ENCODE measurements around the gene ZNF701. TPM values are rescaled to one million over a fixed set of nuclear protein-coding genes. Genes with fewer than 3 reads are reported as not detected.
"Not testable (repeated sequence)": the region's sequence is repeated elsewhere in the genome, so short reads cannot be mapped to it uniquely, and the experiment has no call there.

The ZNF701 gene
- total and polyA plus RNA-seq, 4 donors = 5.8 to 28.9 (median 12.1) TPM

GRCh38 chr19:52541608-52542007, 28.5 kb upstream of the ZNF701 start:
- no peak overlapping the region for H3K9ac ChIP-seq (ENCODE audit: insufficient read depth in 1 of 2, low read length in 2 of 2)

GRCh38 chr19:52542541-52542940, 27.5 kb upstream of the ZNF701 start:
- H3K4me3 ChIP-seq; DNase-seq; H3K27me3 ChIP-seq (ENCODE audit: control insufficient read depth in 3 of 3, insufficient read depth in 3 of 3, low read length in 2 of 3); H3K4me1 ChIP-seq (ENCODE audit: control insufficient read depth in 5 of 5, insufficient read depth in 5 of 5, low read length in 5 of 5); H3K9ac ChIP-seq (ENCODE audit: insufficient read depth in 1 of 2, low read length in 2 of 2); ATAC-seq (ENCODE audit: insufficient read depth, low FRiP score); H3K27ac ChIP-seq (ENCODE audit: low read depth in 1 of 2, low read length in 1 of 2): not testable (repeated sequence)
- Histone ChIP-seq H3K36me3 (ENCODE audit: control insufficient read depth in 4 of 4, insufficient read depth in 4 of 4, low read length in 4 of 4) (peaks cover 6 to 22% (median 14%) of the 10 kb centered on the region in 4 donors), H3K9me3 (ENCODE audit: control insufficient read depth in 4 of 4, insufficient read depth in 3 of 4, low read length in 3 of 4) (peaks cover 0 to 29% (median 0%) of the 10 kb centered on the region in 4 donors)
- 78 to 81% methylated on average over 6 of the region's 6 CpGs for WGBS, 2 donors

More at GRCh38 chr19:52541608-52542007, 28.5 kb upstream of the ZNF701 start:
- H3K27ac ChIP-seq (ENCODE audit: low read depth in 1 of 2, low read length in 1 of 2) = no peak overlapping the region
- DNase-seq = no peak
- 86 to 94% methylated on average over 5 of the region's 5 CpGs for WGBS, 2 donors
- H3K4me3 ChIP-seq = no peak overlapping the region
- H3K27me3 ChIP-seq (ENCODE audit: control insufficient read depth in 3 of 3, insufficient read depth in 3 of 3, low read length in 2 of 3) = no peaks in the 10 kb centered on the region
- peaks cover 0 to 1% (median 0%) of the 10 kb centered on the region in 5 donors for H3K4me1 ChIP-seq (ENCODE audit: control insufficient read depth in 5 of 5, insufficient read depth in 5 of 5, low read length in 5 of 5)
- no peak for TF ChIP-seq CTCF (IDR thresholded peaks at IDR 0.05; ENCODE audit: control extremely low read depth, extremely low read depth)
- ATAC-seq (ENCODE audit: insufficient read depth, low FRiP score) = no peak
- H3K36me3 ChIP-seq (ENCODE audit: control insufficient read depth in 4 of 4, insufficient read depth in 4 of 4, low read length in 4 of 4) = peaks cover 6 to 19% (median 11%) of the 10 kb centered on the region in 4 donors
- peaks cover 0 to 28% (median 0%) of the 10 kb centered on the region in 4 donors for H3K9me3 ChIP-seq (ENCODE audit: control insufficient read depth in 4 of 4, insufficient read depth in 3 of 4, low read length in 3 of 4)

DNA sequence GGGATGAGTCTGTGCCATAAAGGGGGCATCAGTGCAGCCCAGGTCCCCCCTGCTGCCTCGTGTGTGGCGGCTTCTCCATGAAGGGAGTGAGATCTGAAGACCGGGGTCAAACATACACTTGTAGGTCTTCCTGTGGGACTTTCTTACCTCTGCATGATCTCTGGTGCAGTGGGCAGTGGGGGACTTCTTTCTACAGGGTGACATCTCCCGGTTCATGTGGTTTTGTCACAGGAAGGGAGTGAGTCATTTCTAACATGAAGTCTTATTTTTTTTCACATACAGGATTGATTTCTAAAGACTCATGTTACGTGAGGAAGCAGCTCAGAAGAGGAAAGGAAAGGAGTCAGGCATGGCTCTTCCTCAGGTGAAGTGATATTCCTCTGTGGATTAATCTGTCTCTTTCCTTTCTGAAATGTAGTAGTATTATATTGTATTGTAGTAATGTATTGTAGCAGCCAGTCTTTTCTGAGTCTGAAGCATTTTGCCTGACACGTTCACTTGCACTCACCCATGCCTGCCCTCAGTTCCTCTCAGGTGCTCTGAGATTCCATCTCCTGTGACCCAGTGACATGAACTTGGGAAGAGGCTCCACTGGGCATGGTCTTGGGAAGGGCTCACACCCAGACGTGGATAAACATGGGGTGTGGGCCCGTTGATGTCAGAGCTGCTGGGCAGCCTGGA, 27.0 kb upstream of the ZNF701 start:
- DNase-seq (no peak), ATAC-seq (ENCODE audit: insufficient read depth, low FRiP score) (no peak)
- Histone ChIP-seq H3K27me3 (ENCODE audit: control insufficient read depth in 3 of 3, insufficient read depth in 3 of 3, low read length in 2 of 3) (no peaks in the 10 kb centered on the region), H3K4me1 (ENCODE audit: control insufficient read depth in 5 of 5, insufficient read depth in 5 of 5, low read length in 5 of 5) (no peaks in the 10 kb centered on the region), H3K9me3 (ENCODE audit: control insufficient read depth in 4 of 4, insufficient read depth in 3 of 4, low read length in 3 of 4) (peaks cover 0 to 33% (median 0%) of the 10 kb centered on the region in 4 donors), H3K9ac (ENCODE audit: insufficient read depth in 1 of 2, low read length in 2 of 2) (no peak overlapping the region), H3K36me3 (ENCODE audit: control insufficient read depth in 4 of 4, insufficient read depth in 4 of 4, low read length in 4 of 4) (peaks cover 6 to 23% (median 14%) of the 10 kb centered on the region in 4 donors), H3K27ac (ENCODE audit: low read depth in 1 of 2, low read length in 1 of 2) (no peak overlapping the region), H3K4me3 (no peak overlapping the region)
- no peak for TF ChIP-seq CTCF (IDR thresholded peaks at IDR 0.05; ENCODE audit: control extremely low read depth, extremely low read depth)
- WGBS, 2 donors = 67 to 72% methylated on average over 8 of the region's 8 CpGs

DNA sequence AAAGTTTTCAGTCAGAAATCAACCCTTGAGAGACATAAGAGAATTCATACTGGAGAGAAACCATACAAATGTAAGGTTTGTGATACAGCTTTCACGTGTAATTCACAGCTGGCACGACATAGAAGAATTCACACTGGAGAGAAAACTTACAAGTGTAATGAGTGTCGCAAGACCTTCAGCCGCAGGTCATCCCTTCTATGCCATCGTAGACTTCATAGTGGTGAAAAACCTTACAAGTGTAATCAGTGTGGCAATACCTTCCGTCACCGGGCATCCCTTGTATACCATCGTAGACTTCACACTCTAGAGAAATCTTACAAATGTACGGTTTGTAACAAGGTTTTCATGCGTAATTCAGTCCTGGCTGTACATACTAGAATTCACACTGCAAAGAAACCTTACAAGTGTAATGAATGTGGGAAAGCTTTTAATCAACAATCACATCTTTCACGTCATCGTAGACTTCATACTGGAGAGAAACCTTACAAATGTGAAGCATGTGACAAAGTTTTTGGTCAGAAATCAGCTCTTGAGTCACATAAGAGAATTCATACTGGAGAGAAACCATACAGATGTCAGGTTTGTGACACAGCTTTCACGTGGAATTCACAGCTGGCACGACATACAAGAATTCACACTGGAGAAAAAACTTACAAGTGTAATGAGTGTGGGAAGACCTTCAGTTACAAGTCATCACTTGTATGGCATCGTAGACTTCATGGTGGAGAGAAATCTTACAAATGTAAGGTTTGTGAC, 15.7 kb upstream of the ZNF701 start:
- ATAC-seq (ENCODE audit: insufficient read depth, low FRiP score) = no peak
- Histone ChIP-seq H3K36me3 (ENCODE audit: control insufficient read depth in 4 of 4, insufficient read depth in 4 of 4, low read length in 4 of 4) (peaks cover 28 to 65% (median 48%) of the 10 kb centered on the region in 4 donors), H3K9ac (ENCODE audit: insufficient read depth in 1 of 2, low read length in 2 of 2) (no peak overlapping the region), H3K27ac (ENCODE audit: low read depth in 1 of 2, low read length in 1 of 2) (no peak overlapping the region), H3K4me3 (no peak overlapping the region), H3K4me1 (ENCODE audit: control insufficient read depth in 5 of 5, insufficient read depth in 5 of 5, low read length in 5 of 5) (no peaks in the 10 kb centered on the region), H3K9me3 (ENCODE audit: control insufficient read depth in 4 of 4, insufficient read depth in 3 of 4, low read length in 3 of 4) (peaks cover 17 to 43% (median 32%) of the 10 kb centered on the region in 4 donors), H3K27me3 (ENCODE audit: control insufficient read depth in 3 of 3, insufficient read depth in 3 of 3, low read length in 2 of 3) (no peaks in the 10 kb centered on the region)
- DNase-seq = no peak
- TF ChIP-seq CTCF (IDR thresholded peaks at IDR 0.05; ENCODE audit: control extremely low read depth, extremely low read depth) = no peak
- 99% methylated on average over 15 of the region's 15 CpGs for WGBS, 2 donors

Data from lung (tissue), 12 donors.